AG09309 (cell line): ENCODE data around the gene RBFOX1.

Experiments used
- DNase-seq: peaks from one replicate; pipeline ENCODE4 v3.0.0-alpha.2; 2010; ENCODE audit warnings: low read depth
- H3K4me3 ChIP-seq: 2 replicates; pipeline ENCODE4 v1.5.1; 2011; ENCODE audit warnings: mild to moderate bottlenecking, low read depth, low read length, moderate library complexity; ENCODE audit not compliant: control insufficient read depth
- TF ChIP-seq, protein P1 (sequence below): IDR thresholded peaks from 2 replicates; pipeline ENCODE4 v1.5.1; 2011; ENCODE audit warnings: mild to moderate bottlenecking, low read depth, low read length, inconsistent platforms; ENCODE audit not compliant: insufficient read depth, control insufficient read depth; ENCODE audit errors: missing control alignments

The RBFOX1 gene

DNA sequence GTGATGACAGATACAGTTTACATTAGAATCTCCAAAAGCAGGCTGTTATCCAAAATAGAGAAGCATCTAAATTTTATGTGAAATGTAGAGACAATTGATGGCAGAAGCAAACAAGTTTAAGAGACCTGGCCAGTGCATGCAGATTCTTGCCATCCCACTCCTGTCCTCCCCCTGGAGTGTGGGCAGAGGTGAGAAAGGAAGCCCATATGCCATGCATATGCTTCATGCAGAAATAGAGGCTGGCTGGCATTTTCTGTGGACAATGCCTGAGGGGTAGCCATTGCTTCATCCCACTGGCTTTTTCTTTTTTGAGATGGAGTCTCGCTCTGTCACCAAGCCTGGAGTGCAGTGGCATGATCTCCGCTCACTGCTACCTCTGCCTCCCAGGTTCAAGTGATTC is 382.1 kb downstream of the RBFOX1 start:
- H3K4me3 ChIP-seq = no peak overlapping the region
- TF ChIP-seq, protein P1, sequence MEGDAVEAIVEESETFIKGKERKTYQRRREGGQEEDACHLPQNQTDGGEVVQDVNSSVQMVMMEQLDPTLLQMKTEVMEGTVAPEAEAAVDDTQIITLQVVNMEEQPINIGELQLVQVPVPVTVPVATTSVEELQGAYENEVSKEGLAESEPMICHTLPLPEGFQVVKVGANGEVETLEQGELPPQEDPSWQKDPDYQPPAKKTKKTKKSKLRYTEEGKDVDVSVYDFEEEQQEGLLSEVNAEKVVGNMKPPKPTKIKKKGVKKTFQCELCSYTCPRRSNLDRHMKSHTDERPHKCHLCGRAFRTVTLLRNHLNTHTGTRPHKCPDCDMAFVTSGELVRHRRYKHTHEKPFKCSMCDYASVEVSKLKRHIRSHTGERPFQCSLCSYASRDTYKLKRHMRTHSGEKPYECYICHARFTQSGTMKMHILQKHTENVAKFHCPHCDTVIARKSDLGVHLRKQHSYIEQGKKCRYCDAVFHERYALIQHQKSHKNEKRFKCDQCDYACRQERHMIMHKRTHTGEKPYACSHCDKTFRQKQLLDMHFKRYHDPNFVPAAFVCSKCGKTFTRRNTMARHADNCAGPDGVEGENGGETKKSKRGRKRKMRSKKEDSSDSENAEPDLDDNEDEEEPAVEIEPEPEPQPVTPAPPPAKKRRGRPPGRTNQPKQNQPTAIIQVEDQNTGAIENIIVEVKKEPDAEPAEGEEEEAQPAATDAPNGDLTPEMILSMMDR = no peak
- DNase-seq = no peak

DNA sequence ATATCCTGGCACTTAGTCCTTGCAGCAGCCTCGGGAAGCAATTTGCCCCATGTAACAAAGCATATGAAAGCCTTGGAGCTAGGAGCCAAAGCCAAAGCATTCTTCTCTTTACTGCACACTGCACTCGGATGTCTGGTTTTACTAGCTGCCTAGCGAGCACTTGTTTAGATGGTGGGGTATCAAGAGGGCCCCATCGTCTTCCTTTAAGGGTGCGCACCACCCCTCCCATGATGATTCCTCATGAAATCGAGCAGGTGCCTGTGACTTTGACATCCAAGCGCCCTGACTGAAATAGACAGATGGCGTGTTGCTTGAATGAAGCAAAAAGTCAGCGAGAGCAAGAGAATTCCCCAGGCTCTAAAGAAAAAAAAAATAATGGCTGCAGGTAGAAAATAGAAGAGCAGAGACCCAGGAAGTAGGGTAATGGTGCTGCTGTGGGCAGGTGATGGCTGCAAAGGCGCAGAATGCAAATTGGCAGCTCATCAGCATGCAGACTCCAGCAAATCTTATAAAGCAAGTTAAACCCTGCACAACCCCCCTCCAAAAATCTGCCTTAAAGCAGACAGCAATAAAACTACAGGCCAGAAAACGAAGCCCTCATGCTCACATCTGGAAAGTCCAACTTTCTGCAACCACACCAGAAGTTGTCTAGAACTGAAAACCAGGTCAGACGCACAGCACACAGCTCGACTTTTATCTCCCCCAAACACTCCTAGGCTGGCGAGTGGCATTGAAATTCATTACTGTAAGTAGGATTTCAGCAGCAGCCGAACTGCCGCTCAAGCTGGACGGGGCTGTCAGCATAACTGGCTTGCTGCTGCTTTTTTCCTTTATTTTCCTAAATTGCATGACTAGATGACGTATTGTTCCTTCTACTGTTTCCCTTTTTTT is 384.3 kb downstream of the RBFOX1 start:
- TF ChIP-seq, protein P1 = no peak
- no peak for DNase-seq
- no peak overlapping the region for H3K4me3 ChIP-seq

DNA sequence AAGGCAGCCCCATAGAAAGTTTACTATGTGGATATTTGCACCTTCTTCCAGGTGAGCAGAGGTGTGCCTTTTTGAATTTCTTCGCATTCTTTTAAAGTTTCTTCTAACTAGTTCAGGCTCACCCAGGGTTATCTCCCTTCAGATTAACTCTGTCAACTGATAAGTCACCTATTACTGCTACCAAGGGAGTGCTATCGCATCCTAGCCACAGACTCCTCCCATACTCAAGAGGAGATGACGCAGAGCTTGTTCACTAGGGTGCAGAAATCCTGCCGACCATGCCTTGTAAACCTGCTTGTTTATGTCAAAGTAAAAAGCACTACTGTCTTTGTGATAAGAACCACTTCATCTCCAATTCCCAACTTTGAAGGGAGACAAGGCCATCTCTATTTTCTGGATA is 390.1 kb downstream of the RBFOX1 start:
- TF ChIP-seq, protein P1 = no peak
- H3K4me3 ChIP-seq = no peak overlapping the region
- DNase-seq = no peak

DNA sequence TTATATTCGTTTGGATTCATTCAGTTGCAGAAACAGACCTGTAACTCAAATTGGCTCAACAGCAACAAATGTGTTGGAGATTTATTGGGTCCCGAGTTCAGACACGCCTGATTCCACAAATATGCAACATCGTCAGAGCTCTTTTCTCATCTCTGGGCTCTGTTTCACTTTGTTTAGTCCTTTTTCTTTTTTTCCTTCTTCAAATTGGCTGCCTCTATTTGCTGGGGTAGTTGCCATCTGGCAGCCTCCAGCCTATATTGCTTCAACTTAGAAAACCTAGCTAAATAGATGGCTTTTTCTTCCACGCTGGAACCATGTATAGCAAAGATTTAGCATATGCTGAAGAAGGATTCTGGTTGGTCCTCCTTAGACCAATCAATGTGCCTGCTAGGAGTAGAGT is 398.5 kb downstream of the RBFOX1 start:
- H3K4me3 ChIP-seq = no peak overlapping the region
- no peak for DNase-seq
- TF ChIP-seq, protein P1 = no peak

DNA sequence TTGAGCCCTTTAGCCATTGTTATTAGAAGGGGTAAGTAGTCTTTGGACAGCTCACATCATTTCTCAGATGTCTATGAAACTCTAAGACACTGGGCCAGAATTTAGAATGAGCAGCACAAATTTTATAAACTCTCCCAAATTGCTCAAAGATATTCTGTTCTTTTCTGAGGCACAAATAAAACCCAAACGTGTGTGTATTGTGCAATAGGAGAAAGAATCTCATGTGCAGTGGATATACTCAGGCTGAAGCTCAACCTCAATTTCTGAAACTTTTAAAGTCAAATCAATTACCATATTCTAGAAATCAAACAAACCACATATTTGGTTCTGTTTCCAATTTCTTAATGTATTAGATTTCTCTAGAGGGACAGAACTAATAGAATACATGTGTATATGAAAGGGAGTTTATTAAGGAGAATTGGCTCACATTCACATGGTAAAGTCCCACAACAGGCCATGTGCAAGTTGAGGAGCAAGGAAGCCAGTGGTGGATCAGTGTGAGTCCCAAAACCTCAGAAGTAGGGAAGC is 403.6 kb downstream of the RBFOX1 start:
- TF ChIP-seq, protein P1 = no peak
- no peak for DNase-seq
- no peak overlapping the region for H3K4me3 ChIP-seq

DNA sequence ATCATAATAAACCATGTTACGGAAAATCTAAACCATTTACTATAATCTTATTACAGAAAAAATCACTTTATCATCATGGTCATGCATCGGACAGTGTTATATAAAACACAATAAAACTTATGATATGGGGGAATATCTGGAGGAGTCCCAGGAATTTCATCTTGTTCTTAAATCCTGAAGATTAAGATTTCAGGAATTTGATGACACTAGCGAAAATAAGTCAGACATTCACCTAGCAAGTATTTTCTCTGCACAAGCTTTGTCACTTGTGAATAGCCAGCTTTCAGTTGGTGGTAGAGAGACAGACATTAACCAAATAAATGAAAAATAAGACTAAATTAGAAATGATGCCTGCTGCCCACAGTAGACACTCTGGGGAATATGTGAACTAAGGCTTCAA is 410.0 kb downstream of the RBFOX1 start:
- no peak overlapping the region for H3K4me3 ChIP-seq
- TF ChIP-seq, protein P1 = no peak
- no peak for DNase-seq
